Urinary bladder (tissue), 2 donors: ENCODE measurements around the gene OBP2B. TPM values are rescaled to one million over a fixed set of nuclear protein-coding genes. Genes with fewer than 3 reads are reported as not detected.

ENCODE experiments used
- polyA plus RNA-seq: library from polyadenylated mRNA; stranded (reverse); fragments of 200-250 nt; gene quantifications from one replicate; pipeline ENCODE4 v1.2.3, GENCODE V29; 2013
- total RNA-seq: library from RNA; depleted of rRNA; stranded (reverse); fragments of >200 nt; gene quantifications from one replicate; pipeline ENCODE4 v1.2.3, GENCODE V29; 2014
- donor health status: healthy.

OBP2B gene
- total and polyA plus RNA-seq, 2 donors, result not detected

Other genes starting within 250 kb of the OBP2B start
- gene GFI1B, start 230.6 kb downstream of the OBP2B start, total RNA-seq, result 0.26 TPM
- 0.04 TPM for gene GFI1B, start 230.6 kb downstream of the OBP2B start, polyA plus RNA-seq
- 23.2 TPM for gene GTF3C5, start 178.3 kb downstream of the OBP2B start, total RNA-seq
- gene GTF3C5, start 178.3 kb downstream of the OBP2B start, polyA plus RNA-seq, result 50.3 TPM
- 0.95 TPM for gene CEL, start 147.3 kb downstream of the OBP2B start, total RNA-seq
- gene CEL, start 147.3 kb downstream of the OBP2B start, polyA plus RNA-seq, result 1.4 TPM
- gene RALGDS, start 88.0 kb downstream of the OBP2B start, total RNA-seq, result 32.0 TPM
- 53.9 TPM for gene RALGDS, start 88.0 kb downstream of the OBP2B start, polyA plus RNA-seq
- 5.8 TPM for gene GBGT1, start 45.3 kb downstream of the OBP2B start, total RNA-seq
- 14.2 TPM for gene GBGT1, start 45.3 kb downstream of the OBP2B start, polyA plus RNA-seq
- gene ABO, start 66.0 kb upstream of the OBP2B start, total RNA-seq, result 1.4 TPM
- 1.9 TPM for gene ABO, start 66.0 kb upstream of the OBP2B start, polyA plus RNA-seq
- gene SURF6, start 126.9 kb upstream of the OBP2B start, total RNA-seq, result 10.2 TPM
- 30.4 TPM for gene SURF6, start 126.9 kb upstream of the OBP2B start, polyA plus RNA-seq
- gene MED22, start 138.9 kb upstream of the OBP2B start, total RNA-seq, result 17.3 TPM
- gene MED22, start 138.9 kb upstream of the OBP2B start, polyA plus RNA-seq, result 42.7 TPM
- gene RPL7A, start 139.0 kb upstream of the OBP2B start, total RNA-seq, result 1,153 TPM
- gene RPL7A, start 139.0 kb upstream of the OBP2B start, polyA plus RNA-seq, result 2,769 TPM
- gene SURF1, start 147.2 kb upstream of the OBP2B start, total RNA-seq, result 10.5 TPM
- gene SURF1, start 147.2 kb upstream of the OBP2B start, polyA plus RNA-seq, result 77.9 TPM
- gene SURF2, start 147.3 kb upstream of the OBP2B start, total RNA-seq, result 7.0 TPM
- 30.3 TPM for gene SURF2, start 147.3 kb upstream of the OBP2B start, polyA plus RNA-seq
- 152 TPM for gene SURF4, start 166.8 kb upstream of the OBP2B start, total RNA-seq
- gene SURF4, start 166.8 kb upstream of the OBP2B start, polyA plus RNA-seq, result 109 TPM
- 0.32 TPM for gene STKLD1, start 167.1 kb upstream of the OBP2B start, total RNA-seq
- gene STKLD1, start 167.1 kb upstream of the OBP2B start, polyA plus RNA-seq, result 1.1 TPM
- gene REXO4, start 208.8 kb upstream of the OBP2B start, total RNA-seq, result 8.5 TPM
- 21.5 TPM for gene REXO4, start 208.8 kb upstream of the OBP2B start, polyA plus RNA-seq
- gene ADAMTS13, start 213.1 kb upstream of the OBP2B start, total RNA-seq, result 1.8 TPM
- 3.7 TPM for gene ADAMTS13, start 213.1 kb upstream of the OBP2B start, polyA plus RNA-seq